DOHH2 (cell line): ENCODE data around the gene FAM217B.

Source experiments
- H3F3A ChIP-seq: fragments of 200-600 bp; sonication (generic), shearing (Covaris generic); 2 replicates; pipeline ENCODE4 v1.6.0; 2016; ENCODE audit warnings: antibody characterized with exemption, mild to moderate bottlenecking; ENCODE audit not compliant: control insufficient read depth, insufficient read depth
- H3K27ac ChIP-seq: fragments of 200-600 bp; sonication (generic); 2 replicates; pipeline ENCODE4 v1.5.1; 2014; ENCODE audit warnings: low read depth, mild to moderate bottlenecking, low read length, moderate library complexity
- H3K27me3 ChIP-seq: fragments of 200-600 bp; sonication (generic); 2 replicates; pipeline ENCODE4 v1.6.1; 2014; ENCODE audit warnings: mild to moderate bottlenecking, low read length, mixed read lengths; ENCODE audit not compliant: control insufficient read depth
- H3K36me3 ChIP-seq: fragments of 200-600 bp; sonication (generic); 2 replicates; pipeline ENCODE4 v1.6.1; 2014; ENCODE audit warnings: mild to moderate bottlenecking, low read length, moderate library complexity, mixed read lengths; ENCODE audit not compliant: control insufficient read depth
- H3K4me1 ChIP-seq: fragments of 200-600 bp; sonication (generic); 2 replicates; pipeline ENCODE4 v1.6.1; 2014; ENCODE audit warnings: mild to moderate bottlenecking, low read length, mixed read lengths; ENCODE audit not compliant: control insufficient read depth
- H3K4me2 ChIP-seq: fragments of 200-600 bp; sonication (generic); 2 replicates; pipeline ENCODE4 v1.6.0; 2014; ENCODE audit warnings: mild to moderate bottlenecking, low read length, moderate library complexity
- H3K4me3 ChIP-seq: fragments of 200-600 bp; sonication (generic); 2 replicates; pipeline ENCODE4 v1.5.1; 2014; ENCODE audit warnings: mild to moderate bottlenecking, low read length, mixed read lengths
- H3K79me2 ChIP-seq: fragments of 200-600 bp; sonication (generic); 2 replicates; pipeline ENCODE4 v1.6.1; 2014; ENCODE audit warnings: mild to moderate bottlenecking, low read length, mixed read lengths; ENCODE audit not compliant: control insufficient read depth
- H3K9me2 ChIP-seq: fragments of 200-600 bp; sonication (generic); replicated peaks from 2 replicates; pipeline ENCODE4 v1.6.1; 2014; ENCODE audit warnings: mild to moderate bottlenecking, low read length, mixed read lengths; ENCODE audit not compliant: control insufficient read depth
- H3K9me3 ChIP-seq: fragments of 200-600 bp; sonication (generic); 2 replicates; pipeline ENCODE4 v1.6.1; 2014; ENCODE audit warnings: antibody characterized with exemption, low read length, mixed read lengths; ENCODE audit not compliant: control insufficient read depth, insufficient read depth
- H4K20me1 ChIP-seq: fragments of 200-600 bp; sonication (generic); 2 replicates; pipeline ENCODE4 v1.6.0; 2014; ENCODE audit warnings: low read depth, mild to moderate bottlenecking, antibody characterized with exemption, low read length, moderate library complexity; ENCODE audit not compliant: control insufficient read depth, insufficient read depth
- CTCF ChIP-seq: fragments of 200-600 bp; sonication (generic); IDR thresholded peaks from one replicate; pipeline ENCODE4 v1.5.1; 2014; ENCODE audit warnings: antibody characterized with exemption, mild to moderate bottlenecking, low read depth, low read length; ENCODE audit not compliant: poor library complexity, severe bottlenecking
- EZH2phosphoT487 ChIP-seq: fragments of 200-600 bp; sonication (generic); IDR thresholded peaks from 2 replicates; pipeline ENCODE4 v1.6.1; 2017; ENCODE audit warnings: borderline replicate concordance, mild to moderate bottlenecking, antibody characterized with exemption, low read length, moderate library complexity, mixed read lengths

FAM217B gene

GRCh38 chr20:59902470-59902869 lies 37.7 kb upstream of the FAM217B start:
- Histone ChIP-seq H3K4me3 (no peak overlapping the region), H3K4me2 (no peak overlapping the region), H3F3A (no peaks in the 10 kb centered on the region), H3K9me3 (no peaks in the 10 kb centered on the region), H3K4me1 (no peaks in the 10 kb centered on the region), H3K9me2 (no peaks in the 10 kb centered on the region), H4K20me1 (no peaks in the 10 kb centered on the region), H3K27me3 (peaks cover 7% of the 10 kb centered on the region; the same call in 1 of the 2 replicates), H3K79me2 (no peaks in the 10 kb centered on the region), H3K27ac (no peak overlapping the region), H3K36me3 (no peaks in the 10 kb centered on the region)
- TF ChIP-seq EZH2phosphoT487, result no peak
- TF ChIP-seq CTCF, result no peak

GRCh38 chr20:59903621-59904020 lies 36.6 kb upstream of the FAM217B start:
- H3K4me1 ChIP-seq, result no peaks in the 10 kb centered on the region

DNA sequence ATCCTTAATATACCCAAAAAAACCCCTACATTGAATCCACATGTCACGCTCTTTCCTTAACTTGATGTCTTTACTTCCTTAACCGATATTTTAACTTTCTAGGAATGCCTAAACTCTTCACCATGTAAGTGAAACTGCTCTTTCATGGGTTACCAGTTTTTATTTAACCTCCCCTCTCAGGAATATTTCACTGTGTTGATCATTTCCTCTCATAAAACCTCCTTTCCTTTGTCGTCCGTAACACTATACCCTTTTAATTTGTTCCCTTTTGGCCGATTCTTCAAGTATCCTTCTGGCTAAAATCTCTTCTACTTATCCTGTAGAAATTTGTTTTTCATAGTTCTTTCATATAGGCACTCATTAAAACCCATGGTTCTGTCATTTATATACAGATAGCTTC lies 31.3 kb upstream of the FAM217B start:
- Histone ChIP-seq H3K4me3 (no peak overlapping the region), H3K9me3 (no peaks in the 10 kb centered on the region), H3K27me3 (peaks cover 9% of the 10 kb centered on the region), H3K4me1 (no peaks in the 10 kb centered on the region), H4K20me1 (no peaks in the 10 kb centered on the region), H3K4me2 (no peak overlapping the region), H3K27ac (no peak overlapping the region), H3K79me2 (no peaks in the 10 kb centered on the region), H3K9me2 (no peaks in the 10 kb centered on the region), H3K36me3 (no peaks in the 10 kb centered on the region), H3F3A (no peaks in the 10 kb centered on the region)
- TF ChIP-seq CTCF (no peak), EZH2phosphoT487 (no peak)

More at GRCh38 chr20:59903621-59904020, 36.6 kb upstream of the FAM217B start:
- no peak overlapping the region for H3K4me3 ChIP-seq
- no peak overlapping the region for H3K4me2 ChIP-seq
- H3K27ac ChIP-seq, result no peak overlapping the region
- H3K9me3 ChIP-seq, result no peaks in the 10 kb centered on the region
- H3K79me2 ChIP-seq, result no peaks in the 10 kb centered on the region
- no peaks in the 10 kb centered on the region for H3K36me3 ChIP-seq
- H3K9me2 ChIP-seq, result no peaks in the 10 kb centered on the region
- H3F3A ChIP-seq, result no peaks in the 10 kb centered on the region
- H4K20me1 ChIP-seq, result no peaks in the 10 kb centered on the region
- no peak for TF ChIP-seq CTCF
- no peak for TF ChIP-seq EZH2phosphoT487
- H3K27me3 ChIP-seq, result peaks cover 11% of the 10 kb centered on the region
